IPS-NIHi7 (cell line): ENCODE measurements around the gene RERE.
"Not testable (repeated sequence)": the region's sequence is repeated elsewhere in the genome, so short reads cannot be mapped to it uniquely, and the experiment has no call there.

ENCODE experiments used
- DNase-seq: peaks from one replicate; pipeline ENCODE4 v3.0.0; 2012; ENCODE audit warnings: mixed read lengths; ENCODE audit errors: extremely low spot score

RERE gene

DNA sequence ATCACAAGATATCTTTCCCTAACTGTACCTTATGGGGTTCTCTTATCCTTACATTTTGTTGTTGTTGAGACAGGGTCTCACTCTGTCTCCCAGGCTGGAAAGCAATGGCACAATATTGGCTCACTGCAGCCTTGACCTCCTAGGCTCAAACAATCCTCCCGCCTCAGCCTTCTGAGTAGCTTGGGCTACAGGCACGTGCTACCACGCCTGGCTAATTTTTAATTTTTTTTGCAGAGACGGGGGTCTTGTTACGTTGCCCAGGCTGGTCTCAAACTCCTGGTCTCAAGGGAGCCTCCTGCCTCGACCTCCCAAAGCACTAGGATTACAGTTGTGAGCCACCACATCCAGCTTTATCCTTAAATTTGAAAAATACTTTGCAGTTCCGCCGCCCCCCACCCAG lies 10.4 kb downstream of the RERE start:
- DNase-seq: no peak

DNA sequence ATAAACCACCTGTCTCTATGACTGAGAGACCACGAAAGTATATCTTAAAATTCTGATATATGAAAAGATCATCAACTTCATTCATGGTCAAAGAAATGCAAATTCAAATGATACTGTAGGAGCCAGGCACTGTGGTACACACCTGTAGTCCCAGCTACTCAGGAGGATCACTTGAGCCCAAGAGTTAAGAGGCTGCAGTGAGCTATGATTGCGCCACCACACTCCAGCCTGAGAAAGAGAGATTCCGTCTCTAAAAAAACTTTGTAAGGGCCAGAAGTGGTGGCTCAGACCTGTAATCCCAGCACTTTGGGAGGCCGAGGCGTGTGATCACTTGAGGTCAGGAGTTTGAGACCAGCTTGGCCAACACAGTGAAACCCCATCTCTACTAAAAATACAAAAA lies 17.0 kb downstream of the RERE start:
- no peak for DNase-seq

DNA sequence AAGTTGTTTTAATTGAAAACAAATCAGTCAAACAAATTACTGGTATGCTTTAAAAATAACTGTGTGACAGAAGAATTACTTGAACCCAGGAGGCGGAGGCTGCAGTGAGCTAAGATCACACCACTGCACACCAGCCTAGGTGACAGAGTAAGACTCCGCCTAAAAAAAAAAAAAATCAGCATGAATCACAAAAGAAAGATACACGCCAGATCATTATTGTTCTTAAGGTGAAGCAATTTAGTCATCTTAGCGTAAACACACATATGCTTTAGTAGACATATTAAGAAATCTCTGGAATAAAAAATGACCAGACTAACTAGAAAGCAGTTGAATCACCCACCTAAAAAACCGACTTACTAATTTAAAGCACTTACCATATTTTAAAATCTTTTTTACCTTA lies 20.2 kb downstream of the RERE start:
- no peak for DNase-seq

DNA sequence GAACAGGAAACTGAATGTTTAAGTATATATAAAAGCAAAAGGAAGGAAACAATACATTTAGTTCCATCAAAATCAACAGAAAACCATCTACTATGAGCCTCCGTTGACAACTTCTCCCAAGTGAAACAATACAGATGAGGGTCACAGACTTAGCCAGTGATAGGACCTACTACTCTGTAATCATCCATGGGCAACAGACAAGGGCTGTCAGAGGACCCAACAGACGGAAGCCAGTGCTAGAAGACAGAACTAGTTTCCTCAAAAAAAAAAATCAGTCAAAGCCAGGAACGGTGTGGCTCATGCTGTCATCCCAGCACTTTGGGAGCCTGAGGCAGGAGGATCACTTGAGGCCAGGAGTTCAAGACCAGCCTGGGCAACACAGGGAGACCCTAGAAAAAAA lies 20.6 kb downstream of the RERE start:
- no peak for DNase-seq

DNA sequence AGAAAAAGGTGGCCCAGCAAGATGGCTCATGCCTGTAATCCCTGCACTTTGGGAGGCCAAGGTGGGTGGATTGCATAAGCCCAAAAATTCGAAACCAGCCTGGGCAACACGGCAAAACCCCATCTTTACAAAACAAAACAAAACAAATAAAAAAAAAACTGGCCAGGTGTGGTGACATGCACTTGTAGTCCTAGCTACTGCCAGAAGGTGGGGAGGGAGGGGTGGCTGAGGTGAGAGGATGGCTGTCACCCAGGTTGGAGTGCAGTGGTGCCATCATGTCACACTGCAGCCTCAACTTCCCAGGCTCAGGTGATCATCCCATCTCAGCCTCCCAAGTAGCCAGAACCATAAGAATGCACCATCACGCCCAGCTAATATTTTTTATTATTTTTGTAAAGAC lies 22.8 kb downstream of the RERE start:
- no peak for DNase-seq

DNA sequence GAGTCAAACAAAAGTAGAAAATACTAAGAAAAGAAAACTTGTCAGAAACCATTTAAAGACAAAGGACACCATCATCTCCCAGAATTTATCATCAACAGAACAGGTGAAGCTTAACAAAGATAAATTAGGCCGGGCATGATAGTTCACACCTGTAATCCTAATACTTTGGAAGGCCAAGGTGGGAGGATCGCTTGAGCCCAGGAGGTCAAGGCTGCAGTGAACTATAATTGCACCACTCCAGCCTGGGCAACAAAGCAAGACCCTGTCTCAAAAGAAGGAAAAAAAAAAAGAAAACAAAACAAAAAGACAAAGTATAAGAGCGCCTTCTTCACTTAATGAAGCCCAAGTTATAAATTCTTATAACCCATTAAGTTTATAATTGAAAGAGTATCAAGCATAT lies 25.6 kb downstream of the RERE start:
- DNase-seq: no peak

DNA sequence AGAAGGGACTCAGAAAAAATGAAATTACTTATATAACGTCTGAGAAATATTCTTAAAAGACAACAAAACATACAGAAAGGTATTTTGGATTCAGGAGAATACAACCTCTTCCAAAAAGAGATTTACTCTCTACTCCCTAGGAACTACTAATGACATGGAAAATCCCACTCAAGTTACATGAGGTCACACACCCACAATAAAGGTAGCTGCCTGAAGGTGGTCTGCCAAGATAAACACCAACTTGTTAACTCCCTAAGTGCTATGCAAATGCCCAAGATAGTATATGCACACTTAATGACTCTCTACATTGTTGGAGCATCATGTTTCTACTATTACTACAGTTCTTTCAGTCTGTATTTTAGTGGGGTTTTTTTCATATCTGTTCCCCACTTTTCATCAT lies 26.5 kb downstream of the RERE start:
- DNase-seq: no peak

DNA sequence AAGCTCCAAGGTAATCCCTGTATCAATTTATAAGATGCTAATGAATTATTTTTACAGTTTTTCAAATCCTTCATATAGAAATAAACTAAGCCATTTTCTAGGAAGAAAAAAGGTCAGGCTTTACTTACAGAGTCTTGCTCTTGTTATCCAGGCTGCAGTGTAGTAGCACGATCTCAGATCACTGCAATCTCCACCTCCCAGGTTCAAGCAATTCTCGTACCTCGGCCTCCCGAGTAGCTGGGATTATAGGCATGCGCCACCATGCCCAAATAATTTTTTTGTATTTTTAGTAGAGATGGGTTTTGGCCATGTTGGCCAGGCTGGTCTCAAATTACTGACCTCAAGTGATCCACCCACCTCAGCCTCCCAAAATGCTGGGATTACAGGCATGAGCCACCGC lies 27.0 kb downstream of the RERE start:
- no peak for DNase-seq

DNA sequence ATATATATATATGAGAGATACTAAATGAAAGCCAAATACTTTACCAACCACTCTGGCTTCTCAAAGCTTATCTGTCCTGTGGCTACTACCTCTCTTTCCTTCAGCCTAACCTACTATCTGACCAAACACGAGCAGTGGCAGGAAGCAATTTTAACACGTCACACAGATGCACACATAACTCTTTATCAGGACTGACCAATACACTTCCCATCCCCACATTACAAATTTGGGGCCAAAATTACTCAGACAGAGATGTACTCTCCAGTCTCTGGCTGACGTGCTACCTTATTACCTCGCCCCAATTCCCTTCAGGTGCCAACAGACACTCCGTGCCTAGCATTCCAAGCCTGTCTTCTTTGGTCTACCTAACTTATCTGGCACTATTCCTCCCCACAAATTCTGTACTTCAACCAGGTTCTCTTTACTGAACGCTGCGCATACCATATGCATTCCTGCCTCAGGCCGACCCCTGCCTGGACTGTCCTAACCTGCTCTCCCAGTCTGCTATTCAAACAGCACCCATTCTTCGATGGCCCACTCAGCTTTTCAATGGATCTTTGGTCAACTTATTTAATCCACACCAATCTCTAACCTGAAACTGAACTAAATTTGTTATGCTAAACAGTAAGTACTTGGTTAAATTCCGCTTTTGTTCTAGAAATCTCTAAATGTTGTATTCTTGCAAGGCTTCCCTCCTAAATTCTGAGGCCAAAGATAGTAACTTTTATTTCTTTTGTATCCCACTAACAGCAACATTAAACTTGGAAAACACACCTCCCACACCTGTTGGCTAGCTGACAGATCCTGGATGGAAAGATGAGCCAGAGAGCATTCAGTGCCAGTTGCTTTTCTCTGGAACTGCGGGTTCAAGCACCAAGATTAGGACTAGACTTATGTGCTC lies 27.9 kb downstream of the RERE start:
- peak; percentile 42 for DNase-seq

DNA sequence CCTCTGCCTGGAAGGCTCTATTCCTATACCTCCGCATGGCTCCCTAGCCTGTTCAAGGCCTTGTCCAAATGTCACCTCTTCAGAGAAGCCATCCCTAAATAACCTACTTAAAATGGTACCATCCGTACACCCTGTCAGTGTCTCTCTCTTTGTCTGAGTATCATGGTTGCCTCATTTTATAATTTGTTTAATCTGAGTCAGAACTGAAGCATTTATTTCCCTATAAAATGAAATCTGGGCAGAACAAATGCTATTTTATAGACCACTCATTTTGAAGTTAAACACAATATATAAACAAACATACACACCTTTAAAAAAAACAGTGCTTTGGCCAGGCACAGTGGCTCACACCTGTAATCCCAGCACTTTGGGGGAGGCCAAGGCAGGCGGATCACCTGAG lies 30.2 kb downstream of the RERE start:
- no peak for DNase-seq

DNA sequence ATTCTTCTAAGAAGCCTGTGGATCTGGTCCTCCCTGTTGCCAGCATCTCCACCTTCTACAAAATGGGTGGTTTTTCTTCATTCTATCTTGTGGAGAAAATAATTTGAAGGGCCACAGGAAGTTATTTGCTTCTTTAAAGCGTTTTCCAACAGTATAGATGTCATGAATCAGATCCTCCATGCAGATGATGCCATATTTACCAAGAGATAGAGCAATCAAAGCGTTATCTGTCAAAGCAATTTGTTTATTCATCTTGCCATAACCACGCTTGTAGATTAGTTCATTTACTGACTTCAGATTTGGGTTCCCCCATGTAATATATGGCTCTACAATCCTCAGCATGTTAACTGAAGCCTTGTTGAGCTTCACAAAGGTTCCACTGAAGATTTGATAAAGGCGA lies 31.2 kb downstream of the RERE start:
- DNase-seq: not testable (repeated sequence)

DNA sequence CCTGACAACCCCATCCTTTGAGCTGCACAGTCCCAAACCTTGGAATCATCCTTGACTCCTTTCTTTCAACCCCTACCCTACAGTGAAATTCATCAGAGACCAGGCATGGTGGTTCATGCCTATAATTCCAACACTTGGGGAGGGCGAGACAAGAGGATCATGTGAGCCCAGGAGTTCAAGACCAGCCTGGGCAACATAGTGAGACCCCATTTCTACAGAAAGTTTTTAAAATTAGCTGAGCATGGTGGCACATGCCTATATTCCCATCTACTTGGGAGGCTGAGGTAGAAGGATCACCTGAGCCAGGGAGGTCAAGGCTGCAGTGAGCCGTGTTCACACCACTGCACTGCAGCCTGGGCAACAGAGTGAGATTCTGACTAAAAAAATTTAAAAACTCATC lies 34.5 kb downstream of the RERE start:
- DNase-seq: no peak

DNA sequence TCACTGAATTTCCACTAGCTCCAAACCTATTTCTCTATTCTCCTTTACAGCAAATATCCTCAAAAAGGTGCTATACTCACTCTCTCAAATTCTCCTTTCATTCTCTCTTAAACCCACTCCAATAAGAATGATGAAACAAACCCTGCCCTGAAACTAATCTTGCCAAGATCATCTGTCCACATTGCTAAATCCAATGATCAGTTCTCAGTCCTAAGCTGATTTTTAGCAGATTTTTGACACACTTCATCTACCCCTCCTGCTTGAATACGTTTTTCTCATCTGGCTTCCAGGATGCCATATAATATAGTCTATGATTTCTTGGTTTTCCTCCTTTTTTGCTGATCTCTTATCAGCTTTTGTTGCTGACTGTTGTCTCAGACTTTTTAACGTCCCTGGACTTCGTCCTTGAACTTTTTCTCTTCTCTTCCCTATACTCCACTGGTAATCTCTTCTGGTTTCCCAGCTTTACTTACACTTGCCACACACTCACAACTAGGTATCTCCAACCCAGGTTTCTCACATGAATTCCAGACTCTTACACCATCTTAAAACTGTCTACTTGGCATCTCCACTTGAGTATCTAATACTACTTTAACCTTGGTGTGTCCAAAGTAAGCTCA lies 35.3 kb downstream of the RERE start:
- DNase-seq: no peak

DNA sequence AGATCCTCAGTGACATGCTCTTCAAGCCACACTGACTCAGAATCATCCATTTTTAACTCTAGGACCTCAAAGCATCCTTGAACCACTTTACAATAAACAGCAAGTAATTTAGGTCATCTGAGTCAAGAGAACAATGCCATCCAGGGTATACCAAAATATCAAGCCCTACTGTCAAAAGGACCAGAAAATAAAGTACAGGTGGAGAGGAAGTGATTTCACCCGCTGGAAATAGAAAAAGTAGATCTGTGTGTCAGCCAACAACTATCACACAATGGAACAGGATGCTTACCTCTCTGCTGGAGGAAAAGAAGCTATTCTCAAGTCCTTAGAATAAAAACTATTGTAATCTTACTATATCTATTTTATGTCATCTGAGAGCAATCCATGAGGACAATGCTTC lies 37.0 kb downstream of the RERE start:
- no peak for DNase-seq

DNA sequence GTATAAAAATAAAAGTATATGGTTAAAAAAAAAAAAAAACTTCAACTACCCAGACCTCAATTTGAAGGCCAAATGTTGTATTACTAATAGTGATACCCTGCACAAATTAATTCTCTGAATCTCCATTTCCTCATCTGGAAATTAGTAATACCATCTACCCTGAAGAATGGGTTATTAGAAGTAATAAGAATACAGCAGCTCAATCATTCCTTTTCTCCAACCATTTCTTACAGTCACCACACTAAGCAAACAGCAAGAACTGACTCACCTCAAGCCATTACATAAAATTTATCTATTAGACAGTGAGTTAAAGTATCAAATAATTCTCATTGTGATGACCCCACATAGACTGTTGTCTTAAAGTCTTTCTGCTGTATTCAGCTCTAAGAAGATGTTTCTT lies 39.6 kb downstream of the RERE start:
- DNase-seq: no peak

DNA sequence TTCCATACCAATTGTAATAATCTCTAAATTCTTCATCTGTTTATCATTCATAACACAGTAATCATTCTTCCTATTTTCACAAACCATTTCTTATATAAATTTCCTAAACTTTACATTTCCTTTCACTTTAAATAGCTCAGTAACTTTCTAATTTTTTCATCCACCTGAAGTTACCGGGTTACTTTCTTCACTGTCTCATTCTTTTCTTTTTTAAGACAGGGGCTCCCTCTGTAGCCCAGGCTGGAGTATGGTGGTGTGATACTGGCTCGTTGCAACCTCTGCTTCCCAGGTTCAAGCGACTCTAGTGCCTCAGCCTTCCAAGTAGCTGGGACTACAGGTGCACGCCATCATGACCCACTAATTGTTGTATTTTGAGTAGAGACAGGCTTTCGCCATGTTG lies 41.3 kb downstream of the RERE start:
- DNase-seq: no peak

DNA sequence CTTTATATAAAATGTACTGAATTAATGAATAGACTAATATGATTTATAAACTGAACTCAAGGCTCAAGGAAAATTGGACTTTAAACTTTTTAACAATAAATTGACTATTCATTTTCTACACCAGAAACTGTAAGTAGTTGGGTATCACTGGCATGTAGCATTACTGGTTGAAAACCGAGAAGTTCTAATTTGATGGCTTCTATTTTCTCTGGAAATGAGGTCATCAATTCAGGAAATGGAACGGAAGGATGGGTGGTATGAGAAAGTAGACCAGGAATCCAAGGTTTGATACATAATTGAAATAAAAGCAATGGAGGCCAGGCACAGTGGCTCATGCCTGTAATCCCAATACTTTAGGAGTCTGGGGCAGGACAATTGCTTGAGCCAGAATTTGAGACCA lies 50.4 kb downstream of the RERE start:
- no peak for DNase-seq

DNA sequence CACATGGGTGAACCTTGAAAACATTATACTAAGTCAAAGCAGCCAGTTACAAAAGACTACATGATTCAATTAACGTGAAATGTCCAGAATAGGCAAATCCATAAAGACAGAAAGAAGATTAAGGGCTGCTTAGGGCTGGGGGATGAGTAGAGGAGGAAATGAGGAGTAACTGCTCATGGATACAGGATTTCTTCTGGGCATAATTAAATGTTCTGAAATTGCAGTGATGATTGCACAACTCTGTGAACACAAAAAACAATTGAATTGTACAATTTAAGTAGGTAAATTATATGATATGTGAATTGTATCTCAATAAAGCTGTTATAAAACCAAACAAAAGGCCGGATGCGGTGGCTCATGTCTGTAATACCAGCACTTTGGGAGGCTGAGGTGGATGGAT lies 52.2 kb downstream of the RERE start:
- no peak for DNase-seq

DNA sequence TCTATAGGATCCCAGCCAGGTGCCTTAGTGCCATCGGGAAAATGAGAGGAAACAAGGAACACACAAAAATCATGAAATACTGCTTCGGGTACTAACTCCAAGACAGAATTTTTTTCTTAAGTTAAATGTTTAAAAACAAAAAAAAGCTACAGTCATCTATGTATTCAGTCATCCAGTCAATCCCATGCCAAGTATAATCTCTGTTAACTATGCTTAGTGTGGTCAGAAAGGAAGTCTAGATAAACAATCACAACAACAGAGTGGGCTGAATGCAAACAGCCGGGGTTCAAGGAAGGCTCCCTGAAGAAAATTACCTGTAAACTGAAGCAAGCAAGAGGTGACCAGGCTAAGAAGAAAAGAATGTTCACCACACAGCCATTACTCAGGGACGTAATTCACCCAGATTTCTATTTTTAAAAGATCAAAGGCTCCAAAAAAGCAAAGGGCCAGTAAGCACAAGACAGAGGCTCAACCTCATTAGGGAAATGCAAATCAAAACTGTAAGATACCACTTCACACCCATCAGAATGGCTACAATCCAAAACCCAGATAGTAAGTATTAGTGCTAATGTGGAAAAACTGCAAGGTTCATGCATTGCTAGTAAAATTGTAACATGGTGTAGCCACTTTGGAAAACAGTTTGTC lies 53.0 kb downstream of the RERE start:
- no peak for DNase-seq

DNA sequence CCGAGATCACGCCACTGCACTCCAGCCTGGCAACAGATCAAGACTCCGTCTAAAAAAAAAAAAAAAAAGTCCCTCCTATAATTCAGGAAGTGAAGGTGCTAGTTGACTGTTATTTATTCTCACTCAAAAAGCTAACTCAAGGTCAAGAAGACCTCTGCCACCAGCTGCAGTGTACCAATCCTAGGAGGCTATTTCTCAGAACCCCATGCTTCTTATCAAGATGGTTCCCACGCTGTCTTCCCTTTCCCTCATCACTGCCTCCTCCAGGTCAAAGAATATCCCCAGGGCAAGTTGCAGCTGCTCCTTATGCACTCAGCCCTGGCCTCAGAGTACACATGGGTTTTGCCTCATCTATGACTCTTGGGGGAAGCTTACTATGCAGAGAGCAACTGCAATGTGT lies 53.6 kb downstream of the RERE start:
- DNase-seq: peak; percentile 44

DNA sequence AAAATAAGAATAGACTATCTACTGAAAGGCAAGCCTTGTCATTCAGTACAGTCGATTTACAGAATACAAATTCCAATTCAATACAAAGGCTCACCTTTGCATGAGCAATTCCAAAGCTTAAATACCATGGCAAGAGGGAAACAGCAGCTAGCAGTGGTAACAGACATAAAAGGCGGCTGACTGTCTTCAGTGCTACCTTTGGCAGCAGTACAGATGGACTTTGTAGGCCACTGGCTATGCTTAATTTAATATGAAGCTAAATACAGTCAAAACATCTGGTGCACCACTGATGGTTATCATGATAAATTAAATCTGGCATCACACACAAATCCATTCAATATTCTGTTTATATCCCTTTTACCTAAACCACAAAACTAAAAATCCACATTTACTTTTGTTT lies 62.4 kb downstream of the RERE start:
- no peak for DNase-seq

DNA sequence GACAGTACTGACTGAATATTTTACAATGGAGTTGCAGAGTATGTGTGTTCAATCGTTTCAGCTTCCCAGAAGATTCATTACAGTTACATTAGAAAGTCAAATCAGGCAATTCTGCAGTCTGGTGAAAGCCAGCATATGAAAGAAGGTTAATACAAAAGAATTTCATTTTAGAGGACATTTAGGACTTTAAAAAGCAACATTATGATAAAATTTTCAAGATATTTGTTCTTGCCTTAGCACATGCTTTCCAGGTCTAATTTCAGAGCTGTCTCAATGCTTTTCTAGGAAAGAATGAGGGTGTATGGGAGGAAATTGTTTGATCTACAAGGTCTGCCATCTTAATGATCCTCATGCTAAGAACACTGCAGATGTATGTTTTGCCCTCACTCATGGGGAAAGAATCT lies 63.2 kb downstream of the RERE start:
- no peak for DNase-seq

DNA sequence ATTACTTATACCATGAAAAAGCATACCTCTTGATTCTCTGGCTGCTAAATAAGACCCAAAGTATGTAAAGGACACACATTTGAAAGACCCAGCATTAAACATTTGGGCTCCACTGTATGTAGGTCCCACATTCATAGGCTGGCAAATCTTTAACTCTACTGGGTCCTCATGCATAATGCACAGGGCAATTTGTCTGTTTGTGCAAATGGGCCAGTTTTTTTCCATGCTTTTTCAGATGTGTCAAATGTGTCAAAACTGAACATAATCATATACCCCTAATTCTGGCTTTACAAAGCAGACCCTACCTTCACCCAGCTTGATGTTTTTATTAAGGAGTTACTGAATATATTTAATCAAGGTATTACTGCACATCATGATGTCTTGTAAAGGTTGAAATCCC lies 63.7 kb downstream of the RERE start:
- DNase-seq: no peak
